HG02885 (cell line): Measurements from ENCODE around the gene HSD17B2.
"Not testable (repeated sequence)": the region's sequence is repeated elsewhere in the genome, so short reads cannot be mapped to it uniquely, and the experiment has no call there.

Experiments
- ATAC-seq: cut with Tn5 transposase; IDR thresholded peaks from one replicate; pipeline ENCODE4 v1.9.1; 2021; ENCODE audit warnings: mild to moderate bottlenecking; ENCODE audit not compliant: unreplicated experiment, poor library complexity

Gene HSD17B2

DNA sequence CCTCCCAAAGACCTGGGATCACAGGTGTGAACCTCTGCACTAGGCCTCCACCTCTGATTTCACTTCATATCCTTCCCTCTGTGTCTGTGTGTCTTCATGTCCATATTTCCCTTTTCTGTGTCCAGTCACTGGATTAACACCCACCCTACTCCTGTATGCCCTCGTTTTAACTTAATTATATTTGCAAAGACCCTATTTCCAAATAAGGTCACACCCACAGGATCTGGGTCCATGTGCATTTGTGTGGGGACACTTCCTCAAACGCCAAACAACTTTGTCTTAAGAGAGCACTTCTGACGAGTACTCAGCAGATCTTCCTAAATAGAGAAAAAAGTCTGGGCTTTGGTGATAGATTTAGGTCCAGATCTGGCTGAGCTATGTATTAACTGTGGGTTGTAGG lies 78.7 kb downstream of the HSD17B2 start:
- no peak for ATAC-seq

DNA sequence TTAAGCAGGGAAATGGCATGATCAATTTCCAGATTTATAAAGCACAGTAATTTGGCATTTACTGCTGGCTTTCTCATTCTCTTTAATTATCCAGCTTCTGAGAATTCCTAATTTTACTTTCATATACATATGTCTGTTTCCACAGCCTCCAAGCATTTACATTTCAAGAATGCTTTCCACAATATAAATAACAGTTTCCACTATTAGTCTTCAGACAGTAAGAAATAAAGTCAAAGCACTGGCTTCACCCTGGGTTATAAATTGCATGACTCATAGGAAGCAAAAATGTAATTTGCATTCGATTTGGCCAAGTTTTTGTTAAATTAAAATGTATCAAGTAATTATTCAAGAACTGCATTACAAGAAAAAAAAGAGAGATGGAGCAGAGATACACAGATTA lies 81.5 kb downstream of the HSD17B2 start:
- ATAC-seq = no peak

DNA sequence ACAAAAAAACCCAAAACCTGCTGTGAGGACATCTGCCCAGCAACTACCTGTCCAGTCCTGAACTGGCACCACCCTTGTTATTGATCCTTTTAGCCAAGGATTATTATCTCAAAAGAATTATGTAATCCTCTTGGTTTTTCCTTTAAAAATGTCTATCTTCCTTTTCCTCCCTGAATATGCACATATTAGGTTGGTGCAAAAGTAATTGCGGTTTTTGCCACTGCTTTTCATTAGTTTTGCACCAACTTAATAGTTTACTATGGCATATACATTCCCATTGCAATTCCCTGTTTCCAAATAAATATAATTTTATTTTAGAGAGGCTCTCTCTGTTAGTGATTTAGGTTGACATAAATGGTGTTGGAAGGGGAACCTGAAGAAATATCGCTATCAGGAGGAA lies 83.7 kb downstream of the HSD17B2 start:
- no peak for ATAC-seq

DNA sequence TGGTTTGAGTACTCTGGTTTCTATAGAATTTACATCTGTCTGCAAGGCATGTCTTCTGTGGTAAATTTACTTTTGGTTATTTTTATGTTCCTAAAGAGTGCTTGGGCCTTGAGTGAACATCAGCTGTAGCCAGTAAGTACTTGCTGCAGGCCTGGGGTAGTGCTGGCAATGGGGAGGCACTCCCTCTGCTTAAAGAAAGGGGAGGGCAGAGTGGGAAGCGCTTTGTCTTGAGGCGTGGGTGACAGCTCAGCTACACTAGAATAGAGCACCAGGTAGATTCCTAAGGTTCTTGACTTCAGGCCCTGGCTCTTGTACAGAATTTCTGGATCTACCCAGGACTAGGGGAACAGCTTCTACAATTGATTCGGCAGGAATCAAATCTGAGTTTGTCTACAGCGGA lies 84.4 kb downstream of the HSD17B2 start:
- no peak for ATAC-seq

DNA sequence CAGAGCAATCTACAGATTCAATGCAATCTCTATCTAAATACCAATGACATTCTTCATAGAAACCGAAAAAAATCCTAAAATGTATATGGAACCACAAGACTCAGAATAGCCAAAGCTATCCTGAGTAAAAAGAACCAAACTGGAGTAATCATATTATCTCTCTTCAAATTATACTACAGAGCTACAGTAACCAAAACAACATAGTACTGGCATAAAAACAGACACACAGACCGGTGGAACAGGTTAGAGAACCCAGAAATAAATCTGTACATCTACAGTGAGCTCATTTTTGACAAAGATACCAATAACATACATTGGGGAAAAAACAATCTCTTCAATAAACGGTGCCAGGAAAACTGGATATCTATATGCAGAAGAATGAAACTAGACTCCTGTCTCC lies 89.6 kb downstream of the HSD17B2 start:
- ATAC-seq = no peak

DNA sequence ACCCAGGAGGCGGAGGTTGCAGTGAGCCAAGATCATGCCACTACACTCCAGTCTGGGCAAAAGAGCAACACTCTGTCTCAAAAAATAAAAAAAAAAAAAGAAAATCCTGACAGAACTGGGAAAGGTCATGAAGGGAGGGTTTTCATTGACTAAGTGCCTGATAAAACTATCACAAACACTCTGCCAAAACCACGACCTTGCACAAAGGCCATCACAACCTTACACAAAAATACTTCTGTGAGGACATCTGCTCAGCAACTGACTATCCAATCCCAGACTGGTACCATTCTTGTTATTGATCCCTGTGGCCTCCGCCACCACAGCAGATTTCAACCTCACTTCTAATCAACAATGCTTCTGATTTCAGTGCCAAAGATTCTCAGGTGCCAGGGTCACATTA lies 94.8 kb downstream of the HSD17B2 start:
- ATAC-seq = no peak

DNA sequence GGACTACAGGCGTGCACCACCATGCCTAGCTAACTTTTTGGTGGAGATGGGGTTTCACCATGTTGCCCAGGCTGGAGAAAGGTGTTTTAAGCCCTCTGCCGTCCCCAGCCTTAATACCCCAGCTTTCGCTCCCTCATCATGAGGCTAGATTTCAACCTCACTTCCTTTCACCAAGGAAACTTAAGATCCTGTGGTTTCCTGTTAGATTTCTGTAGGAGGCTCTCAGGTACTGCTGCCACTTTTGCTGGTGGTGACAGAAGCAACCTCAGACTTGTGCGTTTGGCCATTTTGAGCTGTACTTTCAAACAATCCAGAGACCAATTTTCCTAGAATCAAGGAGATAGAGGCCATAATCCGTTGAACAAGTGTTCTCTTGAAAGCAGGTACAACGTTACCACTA lies 98.7 kb downstream of the HSD17B2 start:
- ATAC-seq = no peak

DNA sequence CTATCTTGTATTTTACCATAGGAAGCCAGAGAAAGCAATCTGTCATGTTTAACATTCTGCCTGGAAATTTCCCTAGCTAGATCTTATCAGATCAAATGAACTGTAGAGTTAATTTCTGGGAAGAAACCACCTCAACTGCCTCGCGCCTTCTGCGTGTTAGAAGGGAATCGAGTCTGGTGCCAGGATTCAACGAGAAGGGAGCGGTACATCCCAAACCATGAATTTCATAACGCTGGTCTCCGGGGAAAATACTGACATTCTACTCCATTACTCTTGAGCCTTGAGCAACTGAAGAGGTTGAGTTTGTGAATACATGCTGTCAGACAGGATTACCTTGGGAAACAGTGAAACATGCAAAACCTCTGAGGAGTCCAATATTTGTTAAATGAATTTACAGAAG lies 99.8 kb downstream of the HSD17B2 start:
- no peak for ATAC-seq

DNA sequence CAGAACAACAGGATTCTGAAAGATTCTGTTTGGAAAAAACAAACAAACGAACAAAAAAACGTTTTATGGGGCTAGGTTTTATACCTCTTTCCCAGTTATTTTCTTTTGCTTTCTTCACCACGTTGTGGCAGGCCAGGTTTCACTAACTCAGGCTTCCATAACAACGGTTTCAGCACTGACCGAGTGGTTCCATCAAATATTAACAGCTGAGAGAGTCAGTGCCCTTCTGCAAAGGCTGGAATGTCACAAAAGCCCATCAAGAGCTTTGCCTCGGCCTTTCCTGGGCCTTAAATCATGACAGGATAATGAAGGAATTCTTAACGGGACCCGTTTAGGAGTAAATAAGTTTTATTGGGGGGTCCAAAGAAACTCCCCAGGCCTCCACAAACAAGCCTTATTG lies 100.8 kb downstream of the HSD17B2 start:
- no peak for ATAC-seq

DNA sequence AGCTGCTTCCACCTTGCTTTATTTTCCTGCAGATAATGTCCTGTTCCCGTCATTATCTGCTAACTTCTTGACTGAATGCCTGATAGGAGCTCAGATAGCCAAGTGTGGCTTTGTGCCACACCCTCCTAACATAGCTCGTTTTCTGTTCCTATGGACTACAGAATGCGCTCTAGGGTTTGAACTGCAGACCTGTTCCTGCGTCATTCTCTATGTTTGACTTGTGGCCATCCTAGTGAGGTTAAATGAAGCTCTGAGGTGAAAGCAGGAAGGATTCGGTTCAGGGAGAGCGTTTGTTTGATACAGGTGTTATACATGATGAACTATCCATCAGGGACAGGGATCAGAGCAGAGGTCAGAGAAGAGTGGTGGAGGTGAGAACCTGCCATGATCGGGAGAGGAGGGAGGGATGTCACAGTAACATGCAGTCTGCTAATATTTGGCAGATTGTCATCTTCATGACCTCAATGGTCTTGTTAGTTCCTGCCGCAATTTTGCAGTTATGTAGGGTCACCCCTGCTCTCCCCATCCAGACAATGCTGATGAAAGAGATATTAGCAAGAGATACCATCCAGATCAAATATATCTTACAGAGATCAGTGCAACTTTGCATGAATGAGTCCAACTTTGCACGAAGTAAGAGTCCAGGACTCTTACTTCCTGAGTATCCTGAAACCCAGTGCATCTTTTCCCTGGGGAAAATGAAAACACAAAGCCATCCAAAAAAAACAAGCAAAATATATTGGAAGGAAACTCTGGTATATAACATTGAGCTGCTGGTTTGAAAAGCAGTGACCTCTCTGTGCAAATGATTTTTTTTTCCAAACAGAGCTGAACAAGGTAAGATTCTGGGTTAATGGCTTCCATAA lies 102.1 kb downstream of the HSD17B2 start:
- ATAC-seq = no peak

DNA sequence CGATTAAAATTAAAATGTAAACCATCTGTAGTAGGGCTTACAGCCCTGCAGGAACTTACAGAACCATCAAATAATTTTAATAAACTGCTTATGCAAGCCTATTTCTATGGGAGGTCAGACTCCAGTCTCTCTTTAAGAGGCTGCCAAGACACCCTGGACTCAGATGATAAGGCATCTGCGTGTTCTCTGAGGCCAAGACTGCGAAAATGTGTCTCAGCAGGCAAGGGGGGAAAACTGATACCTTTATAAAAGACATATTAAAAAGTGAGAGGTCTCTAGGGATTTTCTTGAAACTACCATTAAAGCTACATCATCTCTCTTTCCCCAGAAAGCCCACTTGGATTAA lies 102.7 kb downstream of the HSD17B2 start:
- no peak for ATAC-seq

DNA sequence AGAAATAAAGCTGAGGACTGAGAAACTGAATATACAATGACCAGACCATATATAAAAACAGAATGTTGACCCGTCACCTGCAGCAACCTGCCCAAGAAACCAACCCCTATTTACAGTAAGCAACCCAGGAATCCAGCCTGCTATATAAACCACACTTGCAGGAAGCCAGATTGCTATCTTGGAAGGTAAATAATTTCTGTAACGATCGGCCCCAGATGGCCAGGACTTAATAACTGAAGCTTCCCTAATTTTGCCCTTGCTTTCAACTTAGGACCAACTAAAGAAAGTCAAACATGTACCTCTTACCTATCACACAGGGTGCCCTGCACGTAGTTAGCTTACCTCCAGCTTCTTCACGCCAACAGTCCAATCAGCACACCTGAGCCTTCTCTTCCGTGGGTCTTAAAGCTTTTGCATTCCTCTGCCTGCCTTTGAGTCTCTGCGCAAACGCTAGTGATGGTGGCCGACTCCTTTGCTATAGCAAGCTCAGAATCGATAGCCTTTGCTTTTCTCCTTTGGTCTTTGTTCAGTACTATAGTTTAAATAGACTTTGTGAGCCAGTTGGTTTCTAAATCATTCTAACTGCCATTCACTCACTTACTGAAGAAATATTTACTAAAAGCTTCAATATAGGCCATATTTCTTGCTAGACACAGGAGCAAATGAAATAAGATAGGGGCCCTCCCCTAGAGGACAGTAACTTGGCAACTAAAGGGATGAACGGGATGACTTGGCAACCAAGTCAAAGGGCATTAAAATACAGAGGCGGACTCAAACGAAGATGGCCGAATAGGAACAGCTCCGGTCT lies 103.6 kb downstream of the HSD17B2 start:
- ATAC-seq = no peak

DNA sequence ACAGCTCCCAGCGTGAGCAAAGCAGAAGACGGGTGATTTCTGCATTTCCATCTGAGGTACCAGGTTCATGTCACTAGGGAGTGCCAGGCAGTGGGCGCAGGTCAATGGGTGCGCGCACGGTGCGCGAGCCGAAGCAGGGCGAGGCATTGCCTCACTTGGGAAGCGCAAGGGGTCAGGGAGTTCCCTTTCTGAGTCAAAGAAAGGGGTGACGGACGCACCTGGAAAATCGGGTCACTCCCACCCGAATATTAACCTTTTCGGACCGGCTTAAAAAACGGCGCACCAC lies 104.2 kb downstream of the HSD17B2 start:
- not testable (repeated sequence) for ATAC-seq

DNA sequence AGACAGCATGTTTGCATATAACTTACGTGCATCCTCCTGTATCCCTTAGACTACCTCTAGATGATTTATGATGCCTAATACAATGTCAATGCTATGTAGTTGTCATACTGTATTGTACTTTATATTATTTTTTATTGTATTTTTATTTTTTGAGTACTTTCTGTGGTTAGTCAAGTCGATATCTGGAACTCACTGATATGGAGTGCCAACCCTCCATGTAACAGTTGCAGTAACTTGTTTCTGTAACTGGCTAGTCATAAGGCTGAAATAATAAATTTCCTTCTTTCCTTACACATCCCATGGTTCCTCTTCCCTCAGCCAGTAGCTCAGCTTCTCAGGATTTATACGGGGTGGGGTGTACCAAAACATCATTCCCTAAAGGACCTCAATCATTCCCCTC lies 111.5 kb downstream of the HSD17B2 start:
- no peak for ATAC-seq

DNA sequence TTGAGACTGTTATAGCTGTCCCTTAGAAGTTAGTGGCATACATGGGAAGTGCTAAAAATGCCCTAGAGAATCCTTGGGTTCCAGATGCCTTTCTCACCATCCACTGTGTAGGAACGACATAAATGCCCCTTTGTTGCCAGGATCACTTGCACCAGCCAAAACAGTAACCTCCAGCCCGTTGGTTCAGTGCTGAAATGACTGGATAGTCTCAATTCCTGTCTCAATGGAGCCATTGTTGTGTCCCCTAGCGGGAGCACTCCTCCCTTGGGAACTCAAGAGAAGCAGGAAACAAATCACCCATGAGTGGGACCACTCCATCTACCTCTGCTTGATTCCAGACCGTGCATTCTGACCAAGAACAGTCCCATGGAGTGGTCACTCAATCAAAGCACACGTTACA lies 111.9 kb downstream of the HSD17B2 start:
- ATAC-seq = no peak

DNA sequence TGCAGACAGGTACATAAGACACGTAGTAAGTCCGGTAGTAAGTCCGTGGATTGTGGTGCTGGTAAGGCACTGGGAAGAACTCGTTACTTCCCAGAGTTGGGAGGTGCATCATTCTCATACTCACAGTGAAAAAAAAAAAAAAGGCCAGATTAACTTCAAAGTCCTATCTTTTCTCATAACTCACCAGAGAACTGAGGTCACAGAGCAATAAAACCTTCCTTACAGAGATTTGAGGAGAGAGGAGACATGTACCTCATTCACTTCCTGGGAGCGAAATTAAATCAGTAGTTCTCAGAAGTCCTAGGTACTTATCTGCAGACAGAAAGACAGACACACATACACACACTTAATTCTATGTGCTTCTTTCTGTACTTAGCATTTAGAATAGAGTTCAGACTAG lies 112.5 kb downstream of the HSD17B2 start:
- ATAC-seq = no peak
